HTERT RPE-1 (cell line): ENCODE results near the gene FOXK1.
"Not testable (repeated sequence)": the region's sequence is repeated elsewhere in the genome, so short reads cannot be mapped to it uniquely, and the experiment has no call there.

Experiments
- in situ Hi-C: fragments of 300-500 bp; cut with MboI; formaldehyde crosslinking; loops from 4 replicates; pipeline ENCODE4 v1.14.3; 2020; ENCODE audit warnings: low sequenced_read_pairs

Gene FOXK1

GRCh38 chr7:4665661-4666060 is 16.4 kb upstream of the FOXK1 start:
- in situ Hi-C loops, result no loop called here

GRCh38 chr7:4667776-4668509 is 14.2 kb upstream of the FOXK1 start:
- in situ Hi-C loops, result no loop called here

GRCh38 chr7:4668510-4668847 is 13.6 kb upstream of the FOXK1 start:
- in situ Hi-C loops, result no loop called here

- in situ Hi-C loops, result no loop called here
Measured at GRCh38 chr7:4670791-4671190, 11.3 kb upstream of the FOXK1 start.

GRCh38 chr7:4675771-4676367 is 6.2 kb upstream of the FOXK1 start:
- in situ Hi-C loops, result no loop called here

GRCh38 chr7:4677518-4677917 is 4.6 kb upstream of the FOXK1 start:
- in situ Hi-C loops, result not testable (repeated sequence)

- in situ Hi-C loops, result no loop called here
Measured at GRCh38 chr7:4681218-4681851, 760 bp upstream of the FOXK1 start.

- in situ Hi-C loops, result no loop called here
Measured at GRCh38 chr7:4682621-4683042, 537 bp downstream of the FOXK1 start.

GRCh38 chr7:4683043-4683883 is 1.2 kb downstream of the FOXK1 start:
- in situ Hi-C loops, result no loop called here

- in situ Hi-C loops, result no loop called here
Measured at GRCh38 chr7:4683884-4684565, 1.9 kb downstream of the FOXK1 start.

GRCh38 chr7:4684846-4685245 is 2.8 kb downstream of the FOXK1 start:
- in situ Hi-C loops, result no loop called here

- in situ Hi-C loops, result not testable (repeated sequence)
Measured at GRCh38 chr7:4685676-4686075, 3.6 kb downstream of the FOXK1 start.

- in situ Hi-C loops, result no loop called here
Measured at GRCh38 chr7:4687956-4688355, 5.9 kb downstream of the FOXK1 start.

- in situ Hi-C loops, result no loop called here
Measured at GRCh38 chr7:4689151-4689550, 7.1 kb downstream of the FOXK1 start.

- in situ Hi-C loops, result no loop called here
Measured at GRCh38 chr7:4689668-4690067, 7.6 kb downstream of the FOXK1 start.

- in situ Hi-C loops, result no loop called here
Measured at GRCh38 chr7:4690953-4691856, 9.1 kb downstream of the FOXK1 start.

- in situ Hi-C loops, result no loop called here
Measured at GRCh38 chr7:4692055-4692454, 10.0 kb downstream of the FOXK1 start.

GRCh38 chr7:4692622-4693021 is 10.5 kb downstream of the FOXK1 start:
- in situ Hi-C loops, result not testable (repeated sequence)

- in situ Hi-C loops, result no loop called here
Measured at GRCh38 chr7:4693152-4693551, 11.1 kb downstream of the FOXK1 start.

- in situ Hi-C loops, result no loop called here
Measured at GRCh38 chr7:4693749-4694148, 11.7 kb downstream of the FOXK1 start.
